ENCODE results near the gene NOSIP.

The NOSIP gene

DNA sequence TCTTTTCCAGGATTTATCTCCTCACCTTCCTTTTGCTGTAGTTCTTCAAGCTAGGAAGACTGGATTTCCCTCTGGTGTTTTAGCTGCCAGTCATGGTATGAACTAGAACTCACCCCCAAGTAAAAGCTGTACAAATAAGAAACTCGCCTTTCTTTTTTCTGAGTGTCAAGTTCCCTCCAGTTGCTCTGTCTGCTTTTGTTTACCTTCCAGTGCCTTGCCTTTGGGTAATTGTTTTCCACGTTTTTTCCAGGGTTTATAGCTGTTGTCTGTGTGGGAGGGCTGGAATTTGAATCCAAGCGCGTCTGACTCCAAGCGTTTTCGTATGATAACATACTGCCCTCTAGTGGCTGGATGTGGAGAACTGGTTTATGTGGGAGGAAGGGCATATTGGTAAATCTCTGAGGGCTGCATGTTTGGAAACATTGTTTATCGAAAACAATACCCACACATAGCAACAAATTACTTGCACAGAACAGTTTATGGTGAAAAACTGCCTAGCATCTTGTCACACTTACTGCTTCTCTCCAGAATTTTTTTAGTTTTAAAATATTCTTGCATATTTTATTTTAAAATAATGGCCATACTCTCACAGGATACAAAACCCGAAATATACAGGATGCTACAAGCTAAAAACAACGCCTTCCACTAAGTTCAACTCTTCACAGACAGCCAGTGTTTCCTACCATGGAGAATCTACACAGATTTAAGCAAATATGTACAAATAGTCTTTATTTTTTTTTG is 33.4 kb downstream of the NOSIP start:
- peak in 1 of 2 donors; percentile 44 for DNase-seq (ENCODE audit: low read depth in 2 of 2)

- DNase-seq (ENCODE audit: low read depth in 2 of 2), result no peak
These were observed 36.2 kb downstream of the NOSIP start for GRCh38 chr19:49544154-49544553.

DNA sequence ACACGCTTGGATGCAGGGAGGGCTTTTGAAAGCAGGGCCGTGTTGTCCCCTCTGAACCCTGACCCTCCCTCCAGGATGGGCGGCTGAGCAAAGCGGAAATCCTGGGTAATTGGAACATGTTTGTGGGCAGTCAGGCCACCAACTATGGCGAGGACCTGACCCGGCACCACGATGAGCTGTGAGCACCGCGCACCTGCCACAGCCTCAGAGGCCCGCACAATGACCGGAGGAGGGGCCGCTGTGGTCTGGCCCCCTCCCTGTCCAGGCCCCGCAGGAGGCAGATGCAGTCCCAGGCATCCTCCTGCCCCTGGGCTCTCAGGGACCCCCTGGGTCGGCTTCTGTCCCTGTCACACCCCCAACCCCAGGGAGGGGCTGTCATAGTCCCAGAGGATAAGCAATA is 37.3 kb downstream of the NOSIP start:
- DNase-seq (ENCODE audit: low read depth in 2 of 2), result no peak

- no peak for DNase-seq (ENCODE audit: low read depth in 2 of 2)
These were observed 37.9 kb downstream of the NOSIP start for GRCh38 chr19:49542446-49542845.

DNA sequence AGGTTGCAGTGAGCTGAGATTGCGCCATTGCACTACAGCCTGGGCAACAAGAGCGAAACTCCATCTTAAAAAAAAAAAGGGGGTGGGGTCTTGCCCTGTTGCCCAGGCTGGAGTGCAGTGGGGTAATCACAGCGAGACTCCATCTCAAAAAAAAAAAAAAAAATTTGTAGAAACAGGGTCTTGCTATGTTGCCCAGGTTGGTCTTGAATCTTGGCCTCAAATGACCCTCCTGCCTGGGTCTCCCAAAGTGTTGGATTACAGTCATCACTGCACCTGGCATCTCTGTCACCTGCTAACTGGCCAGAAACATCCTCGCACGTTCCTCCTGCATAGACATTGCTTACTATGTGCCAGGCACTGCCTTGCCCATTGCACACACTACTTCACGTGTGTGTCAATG is 38.4 kb downstream of the NOSIP start:
- DNase-seq (ENCODE audit: low read depth in 2 of 2), result no peak

- DNase-seq (ENCODE audit: low read depth in 2 of 2), result no peak
These were observed 41.0 kb downstream of the NOSIP start for GRCh38 chr19:49539192-49539952.

DNA sequence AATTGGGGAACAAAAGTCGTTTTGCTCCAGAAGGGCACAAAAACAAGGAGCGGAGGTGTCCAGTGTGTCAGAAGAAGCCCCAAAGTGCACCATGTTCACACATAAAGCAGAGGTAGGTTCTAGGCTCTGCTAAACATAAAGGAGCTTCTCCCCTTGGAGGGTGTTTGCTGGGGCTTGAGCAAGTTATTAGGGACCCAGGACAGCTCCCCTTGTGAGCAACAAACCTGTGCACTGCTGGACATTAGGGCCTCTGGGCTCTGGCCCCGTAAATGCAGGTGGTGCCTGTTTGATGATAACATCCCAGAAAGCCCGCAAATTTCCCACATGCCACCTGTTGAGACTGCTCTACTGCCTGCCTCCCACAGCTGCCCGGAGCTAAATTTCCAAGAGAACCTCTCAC is 41.7 kb downstream of the NOSIP start:
- DNase-seq (ENCODE audit: low read depth in 2 of 2), result no peak

DNA sequence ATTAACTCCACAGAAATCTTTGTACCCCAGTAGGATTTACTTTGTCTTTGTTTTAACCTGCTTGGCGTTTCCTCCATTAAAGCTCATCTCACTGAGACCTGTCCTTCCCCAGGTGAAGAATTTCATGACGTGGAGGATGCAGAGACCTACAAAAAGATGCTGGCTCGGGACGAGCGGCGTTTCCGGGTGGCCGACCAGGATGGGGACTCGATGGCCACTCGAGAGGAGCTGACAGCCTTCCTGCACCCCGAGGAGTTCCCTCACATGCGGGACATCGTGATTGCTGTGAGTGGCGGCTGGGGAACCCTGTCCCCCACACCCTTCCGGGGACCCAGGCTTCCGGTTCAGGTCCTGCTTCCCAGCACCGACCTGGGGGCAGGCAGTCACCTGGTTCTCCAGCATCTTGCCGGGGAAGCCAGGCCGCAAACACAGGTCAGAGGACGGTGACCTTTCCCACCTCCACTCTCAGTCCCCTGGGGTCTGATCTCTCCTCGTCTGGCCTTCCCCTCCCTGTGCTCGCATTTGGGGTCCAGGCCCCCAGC is 43.4 kb downstream of the NOSIP start:
- no peak for DNase-seq (ENCODE audit: low read depth in 2 of 2)

DNA sequence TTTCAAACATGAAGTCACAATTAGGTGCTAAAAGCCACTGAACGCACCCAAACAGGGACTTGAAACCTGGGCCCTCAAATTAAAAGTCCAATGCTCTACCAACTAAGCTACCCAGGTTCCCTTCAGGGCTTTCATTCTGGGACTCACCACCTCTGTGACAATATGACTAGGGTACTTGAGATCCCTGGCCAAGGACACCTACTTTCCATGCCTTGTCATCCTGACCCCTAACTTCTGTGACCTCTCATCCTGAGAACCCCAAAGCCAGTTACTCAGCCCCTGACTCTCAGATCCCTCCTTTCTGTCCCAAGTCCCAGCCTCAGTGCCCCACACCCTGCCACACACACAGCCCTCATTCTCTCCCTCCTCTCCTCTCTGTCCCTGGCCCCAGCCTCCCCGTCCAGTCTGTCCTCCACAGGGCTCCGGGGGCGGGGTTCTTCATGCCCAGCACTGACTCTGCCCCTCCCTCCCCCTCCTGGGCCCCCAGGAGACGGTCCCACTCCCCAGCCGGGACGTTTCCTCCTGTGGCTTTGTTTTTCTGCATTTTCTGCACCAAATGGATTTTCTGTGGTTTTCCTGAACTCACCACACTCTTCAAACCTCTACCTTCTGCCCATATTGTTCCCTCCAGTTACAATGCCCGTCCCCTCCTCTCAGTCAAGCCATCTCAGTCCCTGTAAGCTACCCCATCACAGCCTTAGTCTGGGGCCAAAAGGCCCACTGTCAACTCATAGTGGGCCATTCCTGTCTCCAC is 45.5 kb downstream of the NOSIP start:
- no peak for DNase-seq (ENCODE audit: low read depth in 2 of 2)

GRCh38 chr19:49533551-49534488 is 46.5 kb downstream of the NOSIP start:
- DNase-seq (ENCODE audit: low read depth in 2 of 2), result peak; percentile 61 to 68

DNA sequence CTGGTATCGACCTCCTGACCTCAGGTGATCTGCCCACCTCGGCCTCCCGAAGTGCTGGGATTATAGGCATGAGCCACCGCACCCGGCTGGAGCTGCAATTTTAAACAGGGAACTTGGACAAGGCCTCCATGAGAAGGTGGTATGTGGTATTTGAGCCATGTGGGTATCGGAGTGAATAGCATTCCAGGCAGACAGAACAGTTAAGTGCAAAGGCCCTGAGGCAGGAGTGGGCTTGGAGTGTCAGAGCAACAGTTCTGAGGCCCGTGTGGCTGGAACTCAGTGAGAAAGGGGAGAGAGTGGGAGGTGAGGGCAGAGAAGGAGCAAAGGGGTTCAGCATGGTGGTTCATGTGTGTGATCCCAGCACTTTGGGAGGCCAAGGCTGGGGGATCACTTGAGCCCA is 49.6 kb downstream of the NOSIP start:
- DNase-seq (ENCODE audit: low read depth in 2 of 2), result no peak

GRCh38 chr19:49528211-49528771 is 52.1 kb downstream of the NOSIP start:
- no peak for DNase-seq (ENCODE audit: low read depth in 2 of 2)

- no peak for DNase-seq (ENCODE audit: low read depth in 2 of 2)
These were observed 55.4 kb downstream of the NOSIP start for GRCh38 chr19:49524812-49525455.

DNA sequence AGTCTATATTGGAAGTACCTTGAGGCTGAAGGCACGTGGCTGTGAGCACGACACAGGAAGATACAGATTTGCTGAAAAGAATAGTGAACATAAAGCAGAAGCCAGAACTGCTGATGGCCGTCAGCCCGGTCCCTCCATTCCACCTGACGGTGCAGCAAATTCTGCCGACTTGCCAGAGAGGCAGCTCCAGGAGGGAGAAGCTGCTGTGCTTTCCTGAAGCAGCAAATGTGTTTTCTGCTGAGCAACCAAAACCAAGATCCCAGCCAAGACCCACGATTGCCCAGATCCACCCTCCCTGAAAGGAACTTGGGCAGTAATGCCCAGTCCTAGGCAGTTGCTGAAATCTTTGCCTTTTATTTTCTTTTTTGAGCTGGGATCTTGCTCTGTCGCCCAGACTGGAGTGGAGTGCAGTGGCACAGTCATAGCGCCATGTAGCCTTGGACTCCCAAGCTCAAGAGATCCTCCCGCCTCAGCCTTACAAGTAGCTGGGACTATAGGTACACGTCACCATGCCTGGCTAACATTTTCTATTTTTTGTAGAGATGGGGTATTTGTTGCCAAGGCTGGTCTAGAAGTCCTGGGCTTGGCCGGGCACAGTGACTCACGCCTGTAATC is 59.5 kb downstream of the NOSIP start:
- no peak for DNase-seq (ENCODE audit: low read depth in 2 of 2)

DNA sequence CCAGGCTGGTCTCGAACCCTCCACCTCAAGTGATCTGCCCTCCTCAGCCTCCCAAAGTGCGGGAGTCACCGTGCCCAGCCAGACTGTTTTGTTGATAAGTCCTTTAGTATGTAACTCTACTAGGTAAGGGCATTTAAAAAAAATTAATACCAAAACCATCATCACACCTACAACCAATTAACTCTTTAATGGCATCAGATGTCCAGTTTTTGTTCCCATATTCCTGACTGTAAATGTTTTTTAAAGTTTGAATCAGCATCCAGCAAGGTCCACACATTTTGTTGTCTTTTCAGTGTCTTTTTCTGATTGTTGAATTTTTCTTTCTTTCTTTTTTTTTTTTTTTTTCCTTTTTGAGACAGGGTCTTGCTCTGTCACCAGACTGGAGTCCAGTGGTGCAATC is 62.3 kb downstream of the NOSIP start:
- DNase-seq (ENCODE audit: low read depth in 2 of 2), result no peak

DNA sequence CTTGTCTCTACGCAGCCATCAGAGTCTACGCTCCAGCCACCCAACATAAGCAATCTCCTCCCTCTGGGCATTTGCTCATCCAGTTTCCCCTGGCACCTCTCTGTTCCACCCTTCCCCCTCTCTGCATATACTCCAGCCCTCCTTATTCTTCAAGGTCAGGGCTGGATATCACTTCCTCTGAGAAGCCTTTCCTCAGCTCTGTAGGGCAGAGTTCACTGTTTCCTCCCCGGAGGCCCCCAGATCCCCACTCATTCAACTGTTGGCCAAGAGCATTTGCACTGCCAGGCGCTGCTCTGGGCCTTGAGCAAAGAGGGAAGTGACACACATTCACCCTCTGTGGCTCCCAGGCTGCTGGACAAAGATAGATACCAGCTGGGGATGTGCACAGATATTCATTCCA is 64.6 kb downstream of the NOSIP start:
- DNase-seq (ENCODE audit: low read depth in 2 of 2), result no peak

- no peak for DNase-seq (ENCODE audit: low read depth in 2 of 2)
These were observed 66.2 kb downstream of the NOSIP start for GRCh38 chr19:49514151-49514550.

DNA sequence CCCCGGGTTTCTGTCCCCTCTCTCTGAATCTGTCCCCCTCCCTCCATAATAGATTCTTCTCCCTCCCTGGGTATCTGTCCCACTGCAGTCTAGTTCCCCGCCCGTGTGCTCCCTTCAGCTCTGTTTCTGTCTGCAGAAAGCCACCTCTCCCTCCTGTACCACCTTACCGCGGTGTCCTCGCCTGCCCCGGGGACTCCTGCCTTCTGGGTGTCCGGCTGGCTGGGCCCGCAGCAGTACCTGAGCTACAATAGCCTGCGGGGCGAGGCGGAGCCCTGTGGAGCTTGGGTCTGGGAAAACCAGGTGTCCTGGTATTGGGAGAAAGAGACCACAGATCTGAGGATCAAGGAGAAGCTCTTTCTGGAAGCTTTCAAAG is 66.6 kb downstream of the NOSIP start:
- DNase-seq (ENCODE audit: low read depth in 2 of 2), result no peak

GRCh38 chr19:49512970-49513745 is 67.2 kb downstream of the NOSIP start:
- DNase-seq (ENCODE audit: low read depth in 2 of 2), result no peak

All from stimulated activated CD8-positive, alpha-beta memory T cell treated with anti-CD3 and anti-CD28 coated beads, Interleukin-15, amount 100 ng/mL, for 4 hours (primary cell).